GM10266 (cell line): Measurements from ENCODE around the gene SUZ12.
"Not testable (repeated sequence)": the region's sequence is repeated elsewhere in the genome, so short reads cannot be mapped to it uniquely, and the experiment has no call there.

Experiments used
- DNase-seq: peaks from one replicate; pipeline ENCODE4 v3.0.0; 2012; ENCODE audit errors: extremely low spot score
- TF ChIP-seq, protein P1 (sequence below): IDR thresholded peaks from 2 replicates; pipeline ENCODE4 v1.5.1; 2012; ENCODE audit warnings: mild to moderate bottlenecking, low read depth; ENCODE audit not compliant: control insufficient read depth, insufficient read depth; ENCODE audit errors: missing control alignments

SUZ12 gene

DNA sequence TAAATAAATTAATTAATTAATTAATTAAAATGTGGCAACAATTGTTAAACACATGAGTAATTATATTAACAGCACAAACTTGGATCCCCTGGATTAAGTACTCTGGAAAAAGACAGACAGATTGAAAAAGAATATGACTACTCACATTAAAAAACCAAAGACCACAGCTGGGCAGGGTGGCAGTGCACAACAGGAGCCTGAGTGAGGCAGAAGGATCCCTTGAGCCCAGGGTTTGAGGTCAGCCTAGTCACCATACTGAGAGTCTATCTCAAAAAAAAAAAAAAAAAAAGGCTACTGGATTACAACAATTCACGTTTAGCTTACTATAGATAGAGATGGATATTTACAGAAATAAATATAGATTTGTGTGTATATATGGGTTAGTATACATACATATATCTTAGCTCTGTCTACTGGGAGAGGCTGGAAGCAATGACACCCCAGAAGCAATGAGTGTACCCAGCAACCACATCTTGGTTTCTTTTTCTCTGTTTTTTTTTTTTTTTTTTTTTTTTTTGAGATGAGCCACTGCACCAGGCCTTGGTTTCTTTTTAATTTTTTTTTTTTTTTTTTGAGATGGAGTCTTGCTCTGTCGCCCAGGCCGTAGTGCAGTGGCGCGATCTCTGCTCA is 10.6 kb upstream of the SUZ12 start:
- DNase-seq: no peak

DNA sequence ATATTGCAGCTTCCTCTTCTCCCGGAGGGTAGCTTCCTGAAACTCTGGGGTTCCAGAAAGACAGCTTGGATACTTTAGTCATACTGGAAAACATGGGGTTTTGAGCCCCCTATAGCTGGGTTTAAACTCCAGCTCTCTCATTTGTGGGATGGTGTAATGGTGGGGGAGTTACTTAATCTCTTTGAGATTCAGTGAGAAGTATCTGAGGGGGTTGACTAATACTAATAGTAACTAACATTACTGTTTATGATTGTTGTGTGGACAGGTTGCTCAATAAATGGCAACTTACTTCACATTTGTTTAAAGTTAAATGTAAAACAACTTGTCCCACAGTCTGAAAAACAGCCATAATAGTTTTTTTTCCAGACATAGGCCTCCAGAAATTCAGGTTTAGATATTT is 5.1 kb upstream of the SUZ12 start:
- no peak for DNase-seq
- TF ChIP-seq, protein P1, sequence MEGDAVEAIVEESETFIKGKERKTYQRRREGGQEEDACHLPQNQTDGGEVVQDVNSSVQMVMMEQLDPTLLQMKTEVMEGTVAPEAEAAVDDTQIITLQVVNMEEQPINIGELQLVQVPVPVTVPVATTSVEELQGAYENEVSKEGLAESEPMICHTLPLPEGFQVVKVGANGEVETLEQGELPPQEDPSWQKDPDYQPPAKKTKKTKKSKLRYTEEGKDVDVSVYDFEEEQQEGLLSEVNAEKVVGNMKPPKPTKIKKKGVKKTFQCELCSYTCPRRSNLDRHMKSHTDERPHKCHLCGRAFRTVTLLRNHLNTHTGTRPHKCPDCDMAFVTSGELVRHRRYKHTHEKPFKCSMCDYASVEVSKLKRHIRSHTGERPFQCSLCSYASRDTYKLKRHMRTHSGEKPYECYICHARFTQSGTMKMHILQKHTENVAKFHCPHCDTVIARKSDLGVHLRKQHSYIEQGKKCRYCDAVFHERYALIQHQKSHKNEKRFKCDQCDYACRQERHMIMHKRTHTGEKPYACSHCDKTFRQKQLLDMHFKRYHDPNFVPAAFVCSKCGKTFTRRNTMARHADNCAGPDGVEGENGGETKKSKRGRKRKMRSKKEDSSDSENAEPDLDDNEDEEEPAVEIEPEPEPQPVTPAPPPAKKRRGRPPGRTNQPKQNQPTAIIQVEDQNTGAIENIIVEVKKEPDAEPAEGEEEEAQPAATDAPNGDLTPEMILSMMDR: no peak

More for the DNA sequence above, 10.6 kb upstream of the SUZ12 start:
- TF ChIP-seq, protein P1: no peak

DNA sequence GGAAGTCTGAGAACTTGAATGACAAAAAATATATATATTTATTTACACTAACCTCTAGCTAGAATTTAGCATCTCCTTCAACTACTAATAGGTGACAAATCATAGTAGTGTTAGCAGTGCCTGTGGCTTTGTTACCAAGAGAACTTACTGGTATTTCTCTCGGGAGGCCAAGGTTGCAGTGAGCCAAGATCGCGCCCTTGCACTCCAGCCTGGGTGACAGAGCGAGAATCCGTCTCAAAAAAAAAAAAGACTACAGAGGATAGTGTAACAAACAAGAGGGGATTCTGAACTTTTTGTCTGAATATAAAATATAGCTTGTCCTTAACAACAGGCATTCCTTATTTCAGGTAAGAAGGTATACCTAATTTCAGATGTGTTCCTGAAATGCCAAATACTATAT is 1.3 kb upstream of the SUZ12 start:
- TF ChIP-seq, protein P1: no peak
- no peak for DNase-seq

DNA sequence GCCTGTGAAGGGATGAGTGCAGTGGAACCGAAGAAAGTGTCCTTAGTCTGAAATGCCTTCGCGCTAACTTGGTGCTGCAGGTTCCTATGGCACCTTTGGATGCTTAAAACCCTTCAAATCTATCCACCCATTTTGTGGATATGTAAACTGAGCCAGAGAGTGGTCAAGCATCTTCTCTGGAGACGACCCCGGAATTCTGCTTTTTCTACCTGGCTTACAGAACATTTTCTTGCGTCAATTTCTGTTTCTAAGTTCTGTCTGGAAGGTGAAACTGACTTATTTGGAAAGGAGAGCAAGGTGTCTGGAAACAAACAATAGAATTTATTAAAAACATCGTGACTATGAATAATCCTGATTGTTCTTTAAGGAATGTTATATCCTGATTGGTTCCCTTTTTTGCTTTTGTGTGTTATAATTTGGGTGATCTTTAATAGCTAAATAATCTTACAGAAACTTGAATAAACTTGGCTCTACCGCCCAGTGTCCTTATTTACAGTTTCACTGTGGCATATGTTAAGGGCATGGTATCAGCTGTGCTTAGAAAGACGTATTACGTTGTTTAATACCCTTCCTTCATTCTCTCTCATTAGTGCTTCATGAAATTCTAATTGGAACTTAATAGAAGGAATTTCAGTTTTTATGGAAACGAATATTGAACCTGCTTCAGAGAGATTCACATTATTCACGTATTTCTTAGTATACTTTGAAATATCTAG is 1.3 kb downstream of the SUZ12 start:
- not testable (repeated sequence) for DNase-seq

DNA sequence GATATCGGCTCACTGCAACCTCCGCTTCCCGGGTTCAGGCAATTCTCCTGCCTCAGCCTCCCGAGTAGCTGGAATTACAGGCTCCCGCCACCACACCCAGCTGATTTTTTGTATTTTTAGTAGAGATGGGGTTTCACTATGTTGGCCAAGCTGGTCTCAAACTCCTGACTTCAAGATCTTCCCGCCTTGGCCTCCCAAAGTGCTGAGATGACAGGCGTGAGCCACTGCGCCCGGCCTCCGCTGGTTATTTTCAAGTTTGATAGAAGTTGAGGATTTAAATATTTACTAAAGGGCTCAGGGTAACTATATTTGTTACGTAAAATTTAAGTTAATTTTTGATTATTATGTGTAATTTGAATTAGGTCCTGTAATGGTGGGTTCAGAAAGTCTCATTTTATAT is 5.1 kb downstream of the SUZ12 start:
- not testable (repeated sequence) for DNase-seq

DNA sequence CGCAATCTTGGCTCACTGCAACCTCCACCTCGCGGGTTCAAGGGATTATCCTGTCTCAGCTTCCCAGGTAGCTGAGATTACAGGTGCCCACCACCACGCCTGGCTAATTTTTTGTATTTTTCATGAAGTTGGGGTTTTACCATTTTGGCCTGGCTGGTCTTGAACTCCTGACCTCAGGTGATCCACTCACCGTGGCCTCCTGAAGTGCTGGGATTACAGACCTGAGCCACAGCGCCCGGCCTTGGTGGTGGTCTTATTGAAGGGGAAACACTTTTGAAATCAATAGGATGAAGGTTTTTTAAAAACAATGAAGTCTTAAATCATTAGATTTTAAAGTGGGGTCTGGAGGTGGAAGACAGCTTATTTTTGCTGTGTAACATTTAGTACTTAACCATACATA is 5.6 kb downstream of the SUZ12 start:
- not testable (repeated sequence) for DNase-seq

DNA sequence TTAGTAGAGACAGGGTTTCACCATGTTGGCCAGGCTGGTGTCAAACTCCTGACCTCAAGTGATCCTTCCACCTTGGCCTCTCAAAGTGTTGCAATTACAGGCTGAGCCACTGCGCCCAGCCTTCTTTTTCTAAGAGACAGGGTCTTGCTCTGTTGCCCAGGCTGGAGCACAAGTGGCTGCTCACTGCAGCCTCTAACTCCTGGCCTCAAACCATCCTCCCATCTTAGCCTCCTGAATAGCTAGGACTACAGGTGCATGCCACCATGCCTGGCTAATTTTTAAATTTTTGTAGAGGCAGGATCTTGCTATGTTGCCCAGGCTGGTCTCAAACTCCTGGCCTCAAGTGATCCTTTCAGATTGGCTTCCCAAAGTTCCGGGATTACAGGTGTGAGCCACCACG is 15.1 kb downstream of the SUZ12 start:
- not testable (repeated sequence) for DNase-seq

DNA sequence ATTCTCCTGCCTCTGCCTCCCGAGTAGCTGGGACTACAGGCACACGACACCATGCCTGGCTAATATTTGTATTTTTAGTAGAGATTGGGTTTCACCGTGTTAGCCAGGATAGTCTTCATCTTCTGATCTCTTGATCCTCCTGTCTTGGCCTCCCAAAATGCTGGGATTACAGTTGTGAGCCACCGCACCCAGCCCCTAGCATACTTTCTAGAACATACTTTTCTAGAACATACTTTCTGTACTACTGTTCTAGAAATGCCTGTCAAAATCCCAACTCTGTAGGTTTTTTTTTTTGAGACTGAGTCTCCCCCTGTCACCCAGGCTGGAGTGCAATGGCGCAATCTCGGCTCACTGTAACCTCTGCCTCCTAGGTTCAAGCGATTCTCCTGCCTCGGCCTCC is 27.3 kb downstream of the SUZ12 start:
- not testable (repeated sequence) for DNase-seq

DNA sequence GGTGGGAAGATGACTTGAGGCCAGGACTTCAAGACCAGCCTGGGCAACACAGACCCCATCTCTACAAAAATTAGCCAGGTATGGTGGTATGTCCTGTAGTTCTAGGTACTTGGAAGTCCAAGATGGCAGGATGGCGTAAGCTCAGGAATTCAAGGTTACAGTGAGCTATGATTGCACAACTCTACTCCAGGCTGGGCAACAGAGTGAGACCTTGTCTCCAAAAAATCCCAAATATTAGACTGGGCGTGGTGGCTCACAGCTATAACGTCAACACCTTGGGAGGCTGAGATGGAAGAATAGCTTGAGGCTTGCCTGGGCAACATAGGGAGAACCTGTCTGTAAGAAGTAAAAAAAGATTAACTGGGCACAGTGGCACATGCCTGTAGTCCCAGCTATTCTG is 30.8 kb downstream of the SUZ12 start:
- no peak for DNase-seq
- TF ChIP-seq, protein P1: no peak

DNA sequence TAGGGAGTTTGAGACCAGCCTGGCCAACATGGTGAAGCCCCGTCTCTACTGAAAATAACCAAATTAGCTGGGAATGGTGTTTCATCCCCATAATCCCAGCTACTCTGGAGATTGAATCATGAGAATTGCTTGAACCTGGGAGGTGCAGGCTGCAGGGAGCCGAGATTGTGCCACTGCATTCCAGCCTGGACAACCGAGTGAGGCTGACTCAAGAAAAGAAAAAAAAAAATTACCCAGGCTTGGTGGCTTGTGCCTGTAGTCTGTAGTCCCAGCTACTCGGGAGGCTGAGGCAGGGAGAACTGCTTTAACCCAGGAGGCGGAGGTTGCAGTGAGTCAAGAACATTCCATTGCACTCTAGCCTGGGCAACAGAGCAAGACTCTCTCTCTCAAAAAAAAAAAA is 33.6 kb downstream of the SUZ12 start:
- DNase-seq: not testable (repeated sequence)

DNA sequence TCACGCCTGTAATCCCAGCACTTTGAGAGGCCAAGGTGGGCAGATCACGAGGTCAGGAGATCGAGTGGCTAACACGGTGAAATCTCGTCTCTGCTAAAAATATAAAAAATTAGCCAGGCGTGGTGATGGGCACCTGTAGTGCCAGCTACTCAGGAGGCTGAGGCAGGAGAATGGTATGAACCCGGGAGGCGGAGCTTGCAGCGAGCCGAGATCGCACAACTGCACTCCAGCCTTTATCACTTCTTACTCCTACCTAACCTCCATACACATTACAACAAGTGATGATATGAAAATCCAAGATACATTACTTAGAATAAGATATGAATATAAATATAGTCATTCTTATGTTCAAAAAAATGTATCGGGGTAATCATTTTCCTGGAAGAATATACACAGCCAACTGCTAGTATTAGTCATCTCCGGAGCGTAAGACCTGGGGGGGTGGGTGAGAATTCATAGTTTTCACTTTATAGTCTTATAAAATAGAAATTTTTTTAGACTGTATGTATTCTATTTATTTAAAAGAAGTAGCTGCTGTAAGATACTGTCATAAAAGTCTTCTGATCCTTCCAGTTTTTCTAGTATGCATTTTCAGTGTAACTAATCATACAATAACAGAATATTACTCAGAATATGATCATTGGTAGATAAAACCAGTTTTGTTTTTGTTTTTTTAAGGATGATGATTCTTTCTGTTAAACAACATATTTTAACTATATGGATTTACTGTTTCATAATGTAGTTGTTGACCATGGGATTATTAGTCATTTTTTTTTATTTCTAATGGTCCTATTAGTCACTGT is 37.7 kb downstream of the SUZ12 start:
- DNase-seq: not testable (repeated sequence)

DNA sequence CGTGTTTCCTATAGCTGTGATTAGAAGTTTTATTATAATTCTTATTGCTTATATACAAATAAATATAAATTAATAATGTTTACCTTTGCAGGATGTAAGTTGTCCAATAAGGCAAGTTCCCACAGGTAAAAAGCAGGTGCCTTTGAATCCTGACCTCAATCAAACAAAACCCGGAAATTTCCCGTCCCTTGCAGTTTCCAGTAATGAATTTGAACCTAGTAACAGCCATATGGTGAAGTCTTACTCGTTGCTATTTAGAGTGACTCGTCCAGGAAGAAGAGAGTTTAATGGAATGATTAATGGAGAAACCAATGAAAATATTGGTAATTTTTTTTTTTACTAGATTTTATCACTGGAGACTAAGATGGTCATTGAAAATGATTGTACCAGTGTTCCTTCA is 38.6 kb downstream of the SUZ12 start:
- DNase-seq: not testable (repeated sequence)

DNA sequence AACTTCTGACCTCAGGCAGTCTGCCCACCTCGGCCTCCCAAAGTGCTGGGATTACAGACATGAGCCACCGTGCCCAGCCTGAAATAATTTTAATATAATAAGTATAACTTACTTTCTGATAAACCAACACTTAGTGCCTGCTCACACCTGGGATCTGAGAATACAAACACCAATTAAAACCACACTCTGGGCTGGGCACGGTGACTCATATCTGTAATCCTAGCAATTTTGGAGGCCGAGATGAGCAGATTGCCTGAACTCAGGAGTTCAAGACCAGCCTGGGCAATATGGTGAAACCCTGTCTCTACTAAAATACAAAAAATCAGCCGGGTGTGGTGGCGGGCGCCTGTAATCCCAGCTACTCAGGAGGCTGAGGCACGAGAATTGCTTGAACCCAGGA is 55.0 kb downstream of the SUZ12 start:
- not testable (repeated sequence) for DNase-seq
